K562 (cell line): Measurements from ENCODE around the gene ARFGEF2. TPM values are rescaled to one million over a fixed set of nuclear protein-coding genes. Genes with fewer than 3 reads are reported as not detected.

ENCODE experiments used
- ERF ChIP-seq: fragments of 450-650 bp; formaldehyde crosslinking; IDR thresholded peaks from 2 replicates; pipeline ENCODE4 v1.4.0; 2020; ENCODE audit warnings: mild to moderate bottlenecking, mixed read lengths
- GABPB1 ChIP-seq: sonication (generic); formaldehyde crosslinking; IDR thresholded peaks from 2 replicates; pipeline ENCODE4 v1.8.0; 2022; ENCODE audit warnings: mild to moderate bottlenecking, missing genetic modification reagents
- NR2C2 ChIP-seq, 2 experiments: fragments of 200-800 bp in 1 of 2; sonication (Bioruptor generic) in 1 of 2; sonication (generic) in 1 of 2; formaldehyde crosslinking in 1 of 2; IDR thresholded peaks; 2 replicates each; pipeline versions ENCODE4 v1.6.1 to v1.8.0; 2016 to 2022; ENCODE audit warnings: mild to moderate bottlenecking in 1 of 2, missing compliant biosample characterization in 1 of 2, missing genetic modification characterization in 1 of 2, missing genetic modification reagents in 1 of 2
- NR4A1 ChIP-seq, 2 experiments: fragments of 250-450 bp in 1 of 2; fragments of 450-650 bp in 1 of 2; sonication (Bioruptor Pico) in 1 of 2; IDR thresholded peaks; 2 replicates each; pipeline versions ENCODE4 v1.4.0 to v1.6.1; 2016 to 2020; ENCODE audit warnings: mild to moderate bottlenecking in 2 of 2, missing compliant biosample characterization in 1 of 2, missing genetic modification characterization in 1 of 2, moderate library complexity in 1 of 2
- PTBP1 ChIP-seq: fragments of 200-400 bp; formaldehyde crosslinking; IDR thresholded peaks from 2 replicates; pipeline ENCODE4 v1.6.1; 2017; ENCODE audit warnings: low read depth, low read length
- SREBF1 ChIP-seq: fragments of 150-350 bp; IDR thresholded peaks from 2 replicates; pipeline ENCODE4 v1.6.1; 2014; ENCODE audit warnings: antibody characterized with exemption, low read depth, low read length, borderline replicate concordance
- UBTF ChIP-seq, 2 experiments: IDR thresholded peaks; 2 replicates each; pipeline ENCODE4 v1.6.1; 2012; ENCODE audit warnings: improper control_type of control experiment in 2 of 2, low read depth in 2 of 2, low read length in 2 of 2, borderline replicate concordance in 1 of 2
- YY1 ChIP-seq, 3 experiments: IDR thresholded peaks; 2 replicates each; pipeline ENCODE4 v1.6.1; 2011; ENCODE audit warnings: low read length in 2 of 3, mild to moderate bottlenecking in 2 of 3, moderate library complexity in 2 of 3, borderline replicate concordance in 1 of 3, control low read depth in 1 of 3, low read depth in 1 of 3; ENCODE audit not compliant: insufficient read depth in 3 of 3, insufficient replicate concordance in 2 of 3, control insufficient read depth in 1 of 3, insufficient read length in 1 of 3; ENCODE audit errors: extremely low read depth in 1 of 3
- ZNF232 ChIP-seq: sonication (generic); formaldehyde crosslinking; IDR thresholded peaks from 2 replicates; pipeline ENCODE4 v1.8.0; 2022; ENCODE audit warnings: mild to moderate bottlenecking, missing genetic modification reagents
- polyA plus RNA-seq, 8 experiments: library from polyadenylated mRNA; depleted of rRNA in 4 of 8; stranded (reverse) in 5 of 8; unstranded in 3 of 8; fragments of >200 nt; fragmentation: Nextera tagmentation in 2 of 8; fragmentation: Illumina TruSeq in 1 of 8; extraction: Ambion mirVana in 2 of 8; extraction: Trizol in 1 of 8; gene quantifications; 2 replicates each; pipeline versions ENCODE4 v1.2.1 to v1.2.3, GENCODE V29; 2011 to 2014; ENCODE audit warnings: inconsistent platforms in 1 of 8, missing spikeins in 1 of 8
- total RNA-seq, 7 experiments: library from RNA; depleted of rRNA in 6 of 7; stranded (reverse); fragments of >200 nt in 6 of 7; fragmentation: Illumina TruSeq in 2 of 7; extraction: Trizol in 2 of 7; gene quantifications; 2 replicates each; pipeline versions ENCODE4 v1.2.1 to v1.2.3, GENCODE V29; 2011 to 2021; ENCODE audit warnings: low replicate concordance in 1 of 7
- TF ChIP-seq, protein P1 (sequence below): fragments of 250-450 bp; sonication (Bioruptor Pico); IDR thresholded peaks from 2 replicates; pipeline ENCODE4 v1.9.0; 2021; ENCODE audit warnings: mild to moderate bottlenecking
- TF ChIP-seq, protein P2 (sequence below), 2 experiments: fragments of 450-650 bp; IDR thresholded peaks; 2 replicates each; pipeline ENCODE4 v1.6.1; 2016
- TF ChIP-seq, protein P3 (sequence below): fragments of 450-650 bp; IDR thresholded peaks from 2 replicates; pipeline ENCODE4 v1.6.1; 2016; ENCODE audit warnings: low read depth, mild to moderate bottlenecking, moderate library complexity
- TF ChIP-seq, protein P4 (sequence below): sonication (generic); formaldehyde crosslinking; IDR thresholded peaks from 2 replicates; pipeline ENCODE4 v1.8.0; 2023; ENCODE audit warnings: mild to moderate bottlenecking, missing genetic modification reagents

The ARFGEF2 gene
- total and polyA plus RNA-seq, 9 of the 15 experiments (the other 6 are each of a cell fraction or from before 2014, with no cell fraction given) = 4.2 to 18.8 (median 13.7) TPM

GRCh38 chr20:49046087-49046900, 124.8 kb downstream of the ARFGEF2 start, which contains the start of gene CSE1L (continued):
- peak; percentile 93 for TF ChIP-seq ZNF232 (CRISPR knock-in tag)
- TF ChIP-seq GABPB1 (CRISPR knock-in tag) = peak; percentile 81
- TF ChIP-seq YY1 (IDR thresholded peaks at IDR 0.05; ENCODE audit: borderline replicate concordance in 1 of 3, control insufficient read depth in 1 of 3, extremely low read depth in 1 of 3, insufficient read depth in 3 of 3, insufficient read length in 1 of 3, insufficient replicate concordance in 2 of 3, low read depth in 1 of 3, low read length in 2 of 3) = peak; percentile 69 to 94 (median 90)
- TF ChIP-seq, protein P1, sequence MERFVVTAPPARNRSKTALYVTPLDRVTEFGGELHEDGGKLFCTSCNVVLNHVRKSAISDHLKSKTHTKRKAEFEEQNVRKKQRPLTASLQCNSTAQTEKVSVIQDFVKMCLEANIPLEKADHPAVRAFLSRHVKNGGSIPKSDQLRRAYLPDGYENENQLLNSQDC = 0 out of 2 replicates have a peak, but pooled peaks have one; percentile 57
- 0 out of 2 replicates have a peak, but pooled peaks have one; percentile 23 for TF ChIP-seq SREBF1
- no peak for TF ChIP-seq PTBP1
- TF ChIP-seq, protein P2, sequence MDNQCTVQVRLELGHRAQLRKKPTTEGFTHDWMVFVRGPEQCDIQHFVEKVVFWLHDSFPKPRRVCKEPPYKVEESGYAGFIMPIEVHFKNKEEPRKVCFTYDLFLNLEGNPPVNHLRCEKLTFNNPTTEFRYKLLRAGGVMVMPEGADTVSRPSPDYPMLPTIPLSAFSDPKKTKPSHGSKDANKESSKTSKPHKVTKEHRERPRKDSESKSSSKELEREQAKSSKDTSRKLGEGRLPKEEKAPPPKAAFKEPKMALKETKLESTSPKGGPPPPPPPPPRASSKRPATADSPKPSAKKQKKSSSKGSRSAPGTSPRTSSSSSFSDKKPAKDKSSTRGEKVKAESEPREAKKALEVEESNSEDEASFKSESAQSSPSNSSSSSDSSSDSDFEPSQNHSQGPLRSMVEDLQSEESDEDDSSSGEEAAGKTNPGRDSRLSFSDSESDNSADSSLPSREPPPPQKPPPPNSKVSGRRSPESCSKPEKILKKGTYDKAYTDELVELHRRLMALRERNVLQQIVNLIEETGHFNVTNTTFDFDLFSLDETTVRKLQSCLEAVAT (IDR thresholded peaks at IDR 0.05) = peak in 1 of 2 experiments; percentile 79; a peak in 2 of 4 replicates
- TF ChIP-seq, protein P3, sequence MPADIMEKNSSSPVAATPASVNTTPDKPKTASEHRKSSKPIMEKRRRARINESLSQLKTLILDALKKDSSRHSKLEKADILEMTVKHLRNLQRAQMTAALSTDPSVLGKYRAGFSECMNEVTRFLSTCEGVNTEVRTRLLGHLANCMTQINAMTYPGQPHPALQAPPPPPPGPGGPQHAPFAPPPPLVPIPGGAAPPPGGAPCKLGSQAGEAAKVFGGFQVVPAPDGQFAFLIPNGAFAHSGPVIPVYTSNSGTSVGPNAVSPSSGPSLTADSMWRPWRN = no peak
- peak; percentile 84; the same call in 1 of the 2 replicates for TF ChIP-seq ERF (CRISPR knock-in tag)
- 0 out of 2 replicates have a peak, but pooled peaks have one; percentile 9 for TF ChIP-seq NR4A1 (CRISPR knock-in tag; IDR thresholded peaks at IDR 0.05)
- 0 out of 2 replicates have a peak, but pooled peaks have one; percentile 8 for TF ChIP-seq NR4A1 (tag; IDR thresholded peaks at IDR 0.05)
- 0 out of 4 replicates have a peak, but pooled peaks of 1 of the 2 experiments have one; percentile 39 for TF ChIP-seq UBTF (IDR thresholded peaks at IDR 0.05; ENCODE audit: borderline replicate concordance in 1 of 2, low read depth in 2 of 2, low read length in 2 of 2)
- TF ChIP-seq, protein P4, sequence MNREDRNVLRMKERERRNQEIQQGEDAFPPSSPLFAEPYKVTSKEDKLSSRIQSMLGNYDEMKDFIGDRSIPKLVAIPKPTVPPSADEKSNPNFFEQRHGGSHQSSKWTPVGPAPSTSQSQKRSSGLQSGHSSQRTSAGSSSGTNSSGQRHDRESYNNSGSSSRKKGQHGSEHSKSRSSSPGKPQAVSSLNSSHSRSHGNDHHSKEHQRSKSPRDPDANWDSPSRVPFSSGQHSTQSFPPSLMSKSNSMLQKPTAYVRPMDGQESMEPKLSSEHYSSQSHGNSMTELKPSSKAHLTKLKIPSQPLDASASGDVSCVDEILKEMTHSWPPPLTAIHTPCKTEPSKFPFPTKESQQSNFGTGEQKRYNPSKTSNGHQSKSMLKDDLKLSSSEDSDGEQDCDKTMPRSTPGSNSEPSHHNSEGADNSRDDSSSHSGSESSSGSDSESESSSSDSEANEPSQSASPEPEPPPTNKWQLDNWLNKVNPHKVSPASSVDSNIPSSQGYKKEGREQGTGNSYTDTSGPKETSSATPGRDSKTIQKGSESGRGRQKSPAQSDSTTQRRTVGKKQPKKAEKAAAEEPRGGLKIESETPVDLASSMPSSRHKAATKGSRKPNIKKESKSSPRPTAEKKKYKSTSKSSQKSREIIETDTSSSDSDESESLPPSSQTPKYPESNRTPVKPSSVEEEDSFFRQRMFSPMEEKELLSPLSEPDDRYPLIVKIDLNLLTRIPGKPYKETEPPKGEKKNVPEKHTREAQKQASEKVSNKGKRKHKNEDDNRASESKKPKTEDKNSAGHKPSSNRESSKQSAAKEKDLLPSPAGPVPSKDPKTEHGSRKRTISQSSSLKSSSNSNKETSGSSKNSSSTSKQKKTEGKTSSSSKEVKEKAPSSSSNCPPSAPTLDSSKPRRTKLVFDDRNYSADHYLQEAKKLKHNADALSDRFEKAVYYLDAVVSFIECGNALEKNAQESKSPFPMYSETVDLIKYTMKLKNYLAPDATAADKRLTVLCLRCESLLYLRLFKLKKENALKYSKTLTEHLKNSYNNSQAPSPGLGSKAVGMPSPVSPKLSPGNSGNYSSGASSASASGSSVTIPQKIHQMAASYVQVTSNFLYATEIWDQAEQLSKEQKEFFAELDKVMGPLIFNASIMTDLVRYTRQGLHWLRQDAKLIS (CRISPR knock-in tag) = peak; percentile 96; the same call in 1 of the 2 replicates
- TF ChIP-seq NR2C2 (CRISPR knock-in tag; IDR thresholded peaks at IDR 0.05) = peak; percentile 81; the same call in 1 of the 2 replicates
- no peak for TF ChIP-seq NR2C2 (tag; IDR thresholded peaks at IDR 0.05)
